Activated T-helper 1 cell treated with anti-CD3 and anti-CD28 coated beads, Interleukin-2, amount 50 U/mL, for 16 hours (primary cell): ENCODE measurements around the gene SP140.
"Not testable (repeated sequence)": the region's sequence is repeated elsewhere in the genome, so short reads cannot be mapped to it uniquely, and the experiment has no call there.

Source experiments
- DNase-seq, 2 donors: peaks; one replicate each; pipeline ENCODE4 v3.0.0-alpha.2; 2020; ENCODE audit warnings: low read depth in 1 of 2, low spot score in 1 of 2

Gene SP140

GRCh38 chr2:230286048-230286447 lies 60.5 kb downstream of the SP140 start:
- DNase-seq: no peak

GRCh38 chr2:230289311-230289710 lies 63.8 kb downstream of the SP140 start:
- not testable (repeated sequence) for DNase-seq

GRCh38 chr2:230295192-230295591 lies 69.7 kb downstream of the SP140 start:
- DNase-seq: no peak

GRCh38 chr2:230296917-230297316 lies 71.4 kb downstream of the SP140 start:
- no peak for DNase-seq

- no peak for DNase-seq
Observed at GRCh38 chr2:230299618-230300017, 74.1 kb downstream of the SP140 start.

GRCh38 chr2:230305416-230306275 lies 80.1 kb downstream of the SP140 start:
- DNase-seq: no peak

DNA sequence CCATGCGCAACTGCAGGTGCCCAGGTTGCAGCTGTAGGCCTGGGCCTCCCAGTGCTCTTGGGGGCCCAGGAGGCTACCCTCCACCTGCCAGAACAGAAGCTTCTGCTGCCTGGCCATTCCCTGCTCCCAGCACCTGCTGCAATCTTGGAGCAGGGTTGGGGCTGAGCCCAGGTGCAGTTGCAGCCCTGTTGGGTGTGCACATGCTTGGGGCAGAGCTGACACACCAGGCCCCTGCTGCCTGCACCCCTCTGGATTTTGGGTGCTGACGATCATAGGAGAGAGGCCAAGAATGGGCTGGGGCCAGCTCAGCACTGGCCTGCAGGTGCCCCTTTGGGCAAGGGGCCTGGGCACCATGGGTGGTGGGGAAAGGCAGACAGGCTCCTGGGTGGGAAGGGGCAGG lies 80.9 kb downstream of the SP140 start:
- no peak for DNase-seq

- no peak for DNase-seq
Observed at GRCh38 chr2:230307485-230307884, 81.9 kb downstream of the SP140 start.

DNA sequence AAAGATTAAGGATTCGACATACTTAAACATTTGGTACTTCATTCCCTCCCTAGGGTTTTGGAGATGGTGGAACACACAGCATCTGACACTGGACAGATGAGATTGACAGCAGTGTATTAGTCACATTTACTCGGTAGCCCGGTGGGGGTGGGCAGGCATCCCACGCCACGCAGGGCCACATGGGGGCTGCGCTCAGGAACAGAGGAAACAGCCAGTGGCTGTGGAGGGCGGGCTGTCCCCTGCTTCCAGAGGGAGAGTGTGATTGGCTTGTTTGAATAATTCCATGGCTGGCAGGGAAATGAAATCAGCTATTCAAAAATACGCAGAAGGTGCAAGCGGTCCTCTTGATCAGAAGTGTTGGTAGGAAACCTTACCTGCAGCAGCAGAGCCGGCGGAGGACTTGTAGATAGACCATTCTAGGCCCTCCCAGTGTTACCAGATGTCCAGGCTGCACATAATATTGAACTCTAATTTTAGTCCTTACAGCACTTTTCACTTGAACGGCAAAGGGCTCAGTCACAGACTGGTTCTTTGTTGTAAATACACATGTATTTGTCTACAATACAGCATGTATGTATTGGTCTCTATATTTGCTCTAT lies 83.0 kb downstream of the SP140 start:
- DNase-seq: no peak

DNA sequence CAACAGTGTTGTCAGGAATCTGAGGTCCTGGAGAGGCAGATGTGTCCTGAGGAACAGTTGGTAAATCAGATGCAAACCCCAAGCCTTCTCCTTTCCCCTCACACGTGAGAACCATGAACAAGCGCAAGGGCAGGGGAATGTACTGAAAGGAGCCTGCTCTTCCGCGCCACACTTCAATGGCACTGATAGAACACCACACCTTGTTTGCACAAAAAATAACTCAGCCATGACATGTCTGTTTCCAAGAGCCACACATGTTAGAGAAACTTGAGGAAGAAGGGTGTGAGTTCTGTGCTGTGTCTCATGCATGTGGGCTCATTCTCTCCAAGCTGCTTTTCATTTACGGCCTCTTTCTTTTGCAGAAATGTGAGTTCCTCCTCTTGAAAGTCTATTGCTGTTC lies 85.3 kb downstream of the SP140 start:
- not testable (repeated sequence) for DNase-seq

GRCh38 chr2:230311634-230312033 lies 86.1 kb downstream of the SP140 start:
- not testable (repeated sequence) for DNase-seq

- DNase-seq: no peak
Observed at GRCh38 chr2:230312638-230313037, 87.1 kb downstream of the SP140 start.

- no peak for DNase-seq
Observed at GRCh38 chr2:230317366-230317765, 91.8 kb downstream of the SP140 start.

DNA sequence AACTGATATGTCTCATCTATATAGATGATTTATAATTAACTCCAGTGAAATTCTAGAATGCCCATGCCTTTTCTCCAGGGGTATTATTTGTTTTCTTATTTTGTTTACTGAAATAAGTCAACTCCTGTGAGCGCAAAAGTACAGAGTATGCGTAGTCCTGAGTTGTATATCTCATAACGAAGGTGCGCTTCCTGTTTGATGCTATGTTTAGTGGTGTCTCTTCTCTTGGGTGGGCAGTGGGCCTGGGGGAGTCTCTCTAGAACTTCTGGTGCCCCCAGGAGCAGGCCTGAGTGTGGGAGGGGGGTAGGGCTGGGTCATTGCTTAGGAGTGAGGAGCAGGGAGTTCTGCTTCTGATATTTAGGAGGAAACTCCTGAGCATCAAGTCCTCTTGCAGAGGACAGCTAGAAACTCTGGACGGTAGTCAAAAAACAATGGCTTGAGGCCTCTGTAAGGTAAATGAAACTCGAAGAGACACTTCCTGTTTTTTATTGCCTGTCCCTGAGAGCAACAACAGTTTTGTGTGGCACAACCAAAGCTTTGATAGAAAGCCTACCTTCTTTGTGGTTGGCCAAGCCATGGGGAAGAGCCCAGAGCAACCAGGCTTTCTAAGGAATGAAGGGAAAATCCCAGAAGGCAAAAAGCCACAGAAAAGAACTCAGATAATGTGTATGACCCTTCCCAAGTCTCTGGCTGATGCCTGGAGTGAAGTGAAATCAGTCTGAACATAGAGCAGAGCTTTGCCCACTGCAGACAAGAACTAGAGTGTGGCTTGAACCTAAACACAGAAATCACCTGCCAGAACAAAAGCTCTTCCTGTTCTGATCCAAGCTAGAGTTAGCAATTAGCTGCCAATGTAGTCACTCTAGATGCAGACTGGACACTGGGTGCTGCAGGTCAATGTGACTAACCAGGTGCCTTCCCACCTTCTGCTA lies 92.9 kb downstream of the SP140 start:
- no peak for DNase-seq

DNA sequence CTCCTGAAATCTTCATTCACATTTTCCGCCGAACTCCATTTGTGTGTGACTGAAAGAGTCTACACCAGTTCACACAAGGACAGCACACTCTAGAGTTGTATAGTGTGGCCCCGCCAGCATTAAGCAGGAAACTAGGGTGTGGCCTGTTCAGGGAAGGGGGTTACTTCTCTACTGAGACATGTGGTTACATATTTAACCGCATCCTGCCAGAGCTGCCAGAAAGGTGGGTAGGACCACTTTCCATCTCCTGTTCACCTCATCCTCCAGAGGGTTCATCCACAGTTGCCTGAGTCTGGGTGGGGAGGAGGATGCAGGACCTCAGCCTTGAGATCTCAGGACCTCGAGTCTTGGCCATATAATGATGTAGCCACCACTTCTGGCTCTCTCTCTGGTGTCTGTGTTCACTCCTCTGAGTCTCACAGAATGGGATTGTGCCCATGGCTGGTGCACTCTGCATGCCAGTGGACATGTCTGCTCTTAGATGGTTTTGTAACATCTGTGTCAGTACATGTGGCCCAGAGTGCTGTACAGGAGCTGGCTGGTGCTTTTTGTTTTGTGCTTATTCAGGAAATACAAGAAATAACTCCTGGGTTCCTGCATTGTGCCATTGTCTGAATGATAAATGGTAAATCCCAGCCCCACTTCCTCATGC lies 93.8 kb downstream of the SP140 start:
- peak; percentile 27 to 42 for DNase-seq

- DNase-seq: no peak
Observed at GRCh38 chr2:230321031-230321430, 95.5 kb downstream of the SP140 start.

GRCh38 chr2:230322561-230323384 lies 97.2 kb downstream of the SP140 start:
- no peak for DNase-seq

- DNase-seq: no peak
Observed at GRCh38 chr2:230323385-230324106, 98.0 kb downstream of the SP140 start.

DNA sequence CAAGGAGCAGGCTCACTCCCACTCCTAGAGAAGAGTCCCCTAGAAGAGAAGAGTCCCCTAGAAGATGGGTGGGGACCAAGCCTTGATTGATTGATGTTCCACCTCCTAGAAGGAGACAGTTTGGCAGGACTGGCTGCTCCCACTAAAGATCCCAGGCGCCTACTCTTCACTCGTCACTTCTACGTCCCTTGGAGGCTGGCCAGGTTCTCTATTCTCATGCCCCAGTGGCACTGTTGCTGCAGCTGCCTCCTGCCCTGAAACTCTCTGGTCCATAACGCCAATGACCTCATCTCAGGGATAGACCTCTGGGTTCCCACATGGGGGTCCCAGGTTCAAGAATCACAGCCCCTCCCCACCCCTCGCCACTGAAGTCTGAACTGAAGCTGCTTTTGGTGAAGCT lies 99.0 kb downstream of the SP140 start:
- DNase-seq: no peak
